K562 (cell line): ENCODE results near the gene COL24A1.

Source experiments
- FOS ChIP-seq: IDR thresholded peaks from 3 replicates; pipeline ENCODE4 v1.6.1; 2011; ENCODE audit not compliant: insufficient read length; ENCODE audit errors: extremely low read depth
- POLR2A ChIP-seq: fragments of 450-650 bp; conservative IDR thresholded peaks from 2 replicates; pipeline ENCODE4 v1.6.1; 2016

DNA sequence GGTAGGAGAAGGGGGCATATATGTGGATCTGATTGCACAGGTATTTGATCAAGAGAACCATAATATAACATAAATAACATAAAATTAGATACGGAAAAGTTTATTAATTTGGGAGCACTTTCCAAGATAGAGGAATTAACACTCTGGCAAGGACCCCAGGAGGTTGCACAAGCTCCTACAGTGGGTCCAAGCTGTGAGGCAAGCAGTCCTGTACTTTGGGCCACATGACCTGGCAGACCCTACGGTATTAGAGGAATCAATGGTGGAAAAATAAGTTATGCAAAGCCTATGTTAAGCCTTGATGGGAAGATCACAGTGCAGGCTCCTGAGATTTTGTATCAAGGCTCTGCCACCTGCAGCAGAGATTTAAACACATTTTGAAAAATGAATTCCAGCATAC, 220.1 kb downstream of the COL24A1 start:
- TF ChIP-seq FOS (no peak), POLR2A (no peak)
